HG02588 (cell line): ENCODE results near the gene KIAA0825.
"Not testable (repeated sequence)": the region's sequence is repeated elsewhere in the genome, so short reads cannot be mapped to it uniquely, and the experiment has no call there.

ENCODE experiments used
- ATAC-seq: cut with Tn5 transposase; IDR thresholded peaks from one replicate; pipeline ENCODE4 v1.9.1; 2021; ENCODE audit warnings: mild to moderate bottlenecking, moderate library complexity; ENCODE audit not compliant: unreplicated experiment

The KIAA0825 gene

DNA sequence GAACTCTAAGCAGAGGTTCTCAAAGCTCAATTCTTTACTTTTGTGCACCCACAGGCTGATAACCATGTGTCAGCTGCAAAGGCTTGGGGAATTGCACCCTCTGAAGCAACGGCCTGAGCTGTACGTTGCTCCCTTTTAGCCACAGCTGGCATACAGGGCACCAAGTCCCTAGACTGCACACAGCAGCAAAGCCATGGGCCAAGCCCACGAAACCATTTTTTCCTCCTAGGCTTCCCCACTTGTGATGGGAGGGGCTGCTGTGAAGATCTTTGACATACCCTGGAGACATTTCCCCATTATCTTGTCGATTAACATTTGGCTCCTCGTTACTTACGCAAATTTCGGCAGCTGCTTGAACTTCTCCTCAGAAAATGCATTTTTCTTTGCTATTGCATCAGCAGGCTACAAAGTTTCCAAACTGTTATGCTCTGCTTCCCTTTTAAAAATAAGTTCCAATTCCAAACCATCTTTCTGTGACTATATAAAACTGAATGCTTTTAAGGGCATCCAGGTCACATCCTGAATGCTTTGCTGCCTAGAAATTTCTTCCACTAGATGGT, 23.0 kb downstream of the KIAA0825 start:
- ATAC-seq = no peak

DNA sequence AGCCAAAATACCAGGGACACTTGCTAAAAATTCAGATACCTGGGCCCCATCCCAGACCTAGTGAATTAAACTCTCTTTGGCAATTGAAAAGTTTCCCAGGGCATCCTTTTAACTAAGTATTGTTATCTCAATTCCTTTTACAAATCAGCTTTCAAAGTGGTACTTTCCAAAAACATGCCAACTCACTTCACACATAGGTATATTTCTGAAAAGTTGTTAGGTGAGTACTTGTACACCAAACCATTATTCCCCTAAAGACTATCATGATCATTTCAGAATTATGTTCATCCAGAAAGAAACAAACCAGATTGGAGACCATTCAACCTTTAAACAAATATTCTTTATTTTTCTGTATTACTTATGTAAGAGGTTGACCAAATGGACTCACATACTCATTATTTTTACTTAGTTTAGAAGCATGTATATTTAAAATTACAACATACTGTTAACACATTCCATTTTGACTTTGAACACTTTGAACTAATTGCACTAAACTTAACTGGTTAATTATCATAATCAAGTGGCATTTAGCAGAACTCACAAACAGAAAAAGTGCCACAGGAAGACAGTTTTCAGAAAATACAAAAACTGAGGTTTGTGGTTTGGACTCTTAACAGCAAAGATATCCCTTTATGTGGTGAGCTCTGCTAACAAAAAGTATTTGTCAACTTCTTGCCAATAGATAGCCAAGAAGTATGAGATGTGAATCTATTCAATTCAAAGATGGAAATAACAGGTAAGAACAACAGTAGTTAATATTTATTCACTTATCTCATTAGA, 40.7 kb downstream of the KIAA0825 start:
- ATAC-seq = peak; percentile 81

DNA sequence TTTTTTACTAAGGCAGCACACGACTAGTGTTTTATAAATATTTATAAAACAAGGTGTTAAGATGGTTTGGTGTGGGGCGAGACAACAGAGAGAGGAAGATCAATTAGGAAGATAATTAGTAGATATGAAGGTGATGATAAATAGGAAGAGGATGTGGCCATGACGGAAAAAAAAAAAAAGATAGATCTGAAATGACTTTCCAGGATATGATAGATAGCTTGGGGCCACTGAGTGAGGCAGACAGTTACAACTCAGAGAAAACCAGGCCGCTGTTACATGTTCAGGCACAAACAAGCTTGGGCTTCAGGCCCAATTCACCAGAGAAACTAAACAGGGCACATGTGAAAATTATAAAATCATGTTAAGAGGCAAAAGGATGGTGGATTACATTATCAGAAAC, 43.2 kb downstream of the KIAA0825 start:
- no peak for ATAC-seq

DNA sequence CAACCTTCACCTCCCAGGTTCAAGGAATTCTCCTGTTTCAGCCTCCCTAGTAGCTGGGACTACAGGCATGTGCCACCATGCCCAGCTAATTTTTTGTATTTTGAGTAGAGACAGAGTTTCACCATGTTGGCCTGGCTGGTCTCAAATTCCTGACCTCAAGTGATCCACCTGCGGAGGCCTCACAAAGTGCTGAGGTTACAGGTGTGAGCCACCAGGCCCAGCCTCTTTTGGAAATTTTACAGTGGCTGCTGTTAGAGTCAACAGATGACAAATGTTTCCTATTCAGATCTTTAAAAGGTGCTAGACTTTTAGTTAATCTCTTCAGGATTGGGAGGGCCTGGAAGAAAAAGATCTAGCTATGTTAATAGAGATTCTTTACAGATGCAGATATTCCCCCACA, 45.1 kb downstream of the KIAA0825 start:
- ATAC-seq = not testable (repeated sequence)

DNA sequence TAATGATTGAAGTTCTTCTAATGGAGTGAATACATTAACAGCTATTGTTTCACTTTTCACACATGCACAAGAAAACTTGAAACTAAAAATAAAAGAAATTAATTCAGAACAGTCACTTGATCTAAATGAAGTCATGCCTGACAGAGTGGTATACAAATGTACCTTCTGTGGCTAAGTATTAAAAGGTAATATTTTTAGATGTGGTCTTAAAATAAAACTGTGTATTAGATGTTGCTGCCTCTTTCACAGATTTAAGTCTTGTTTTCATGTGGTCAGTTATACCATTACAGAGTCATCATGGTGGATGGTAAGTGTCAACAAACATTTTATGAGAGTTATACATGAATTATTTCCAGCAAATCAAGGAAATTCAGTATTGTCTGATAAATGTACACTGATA, 47.0 kb downstream of the KIAA0825 start:
- ATAC-seq = no peak

DNA sequence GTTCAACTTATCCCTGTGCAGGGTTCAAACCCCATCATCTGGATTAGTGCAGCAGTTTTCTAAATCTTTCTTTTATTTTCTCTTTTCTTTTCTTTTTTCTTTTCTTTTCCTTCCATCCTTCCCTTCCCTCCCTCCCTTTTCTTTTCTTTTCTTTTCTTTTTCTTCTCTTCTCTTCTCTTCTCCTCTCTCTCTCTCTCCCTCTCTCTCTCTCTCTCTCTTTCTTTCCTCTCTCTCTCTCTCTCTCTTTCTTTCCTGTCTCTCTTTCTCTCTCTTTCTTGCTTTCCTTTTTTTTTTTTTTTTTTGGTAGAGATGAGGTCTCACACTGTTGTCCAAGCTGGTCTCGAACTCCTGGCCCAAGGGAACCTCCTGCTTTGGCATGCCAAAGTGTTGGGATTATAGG, 53.6 kb downstream of the KIAA0825 start:
- ATAC-seq = no peak

DNA sequence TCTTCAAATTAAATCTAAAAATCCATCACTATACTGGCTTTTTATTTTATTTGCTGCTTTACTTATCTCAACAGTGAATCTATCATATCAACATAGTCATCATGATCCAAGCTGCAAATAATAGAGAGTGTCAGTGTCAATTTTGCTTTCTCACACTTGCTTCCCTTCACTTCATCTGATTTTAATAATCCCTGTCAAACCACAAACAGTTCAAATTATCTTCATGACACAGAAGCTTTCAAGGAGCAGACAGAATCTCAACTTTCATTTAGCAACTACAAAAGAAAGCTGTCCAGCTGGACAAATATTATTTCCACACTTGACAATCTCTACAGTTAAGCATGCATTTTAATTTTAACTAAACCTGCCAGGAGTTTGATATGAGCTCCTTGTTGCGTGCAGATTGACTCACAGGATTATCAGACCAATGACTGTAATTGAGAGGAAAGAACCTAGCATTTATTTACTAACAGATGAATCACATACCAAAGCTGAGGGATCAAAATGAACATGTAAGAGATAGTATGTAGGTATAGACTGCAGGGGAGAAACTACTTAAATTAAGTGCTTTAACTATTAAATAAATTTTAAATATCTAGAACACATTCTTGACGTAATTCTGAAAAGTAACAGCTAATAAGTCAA, 56.0 kb downstream of the KIAA0825 start:
- no peak for ATAC-seq

DNA sequence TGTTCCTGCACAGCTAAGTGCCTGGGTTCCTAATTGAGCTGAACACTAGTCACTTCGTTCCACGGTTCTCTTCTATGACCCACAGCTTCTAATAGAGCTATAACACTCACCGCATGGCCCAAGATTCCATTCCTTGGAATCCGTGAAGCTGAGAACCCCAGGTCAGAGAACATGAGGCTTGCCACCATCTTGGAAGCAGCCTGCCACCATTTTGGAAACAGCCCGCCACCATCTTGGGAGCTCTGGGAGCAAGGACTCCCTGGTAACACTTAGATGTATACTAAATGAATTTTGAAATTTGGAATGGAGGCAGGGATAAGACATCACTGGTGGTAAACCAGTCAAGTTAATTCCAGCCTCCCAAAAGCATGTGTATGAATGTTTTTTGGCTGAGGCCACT, 60.4 kb downstream of the KIAA0825 start:
- ATAC-seq = no peak

DNA sequence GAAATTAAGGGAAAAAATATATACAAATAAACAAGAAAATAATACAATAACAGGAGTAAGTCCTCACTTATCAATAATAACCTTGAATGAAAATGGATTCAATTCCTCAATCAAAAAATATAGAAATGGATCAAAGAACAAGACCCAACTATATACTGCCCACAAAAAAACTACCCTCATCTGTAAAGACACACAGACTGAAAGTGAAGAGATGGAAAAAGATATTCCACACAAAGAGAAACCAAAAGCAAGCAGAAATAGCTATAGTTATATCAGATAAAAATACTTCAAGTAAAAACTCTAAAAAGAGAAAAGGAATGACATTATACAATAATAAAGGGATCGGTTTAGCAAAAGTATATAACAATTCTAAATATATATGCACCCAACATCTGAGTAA, 66.5 kb downstream of the KIAA0825 start:
- ATAC-seq = no peak

DNA sequence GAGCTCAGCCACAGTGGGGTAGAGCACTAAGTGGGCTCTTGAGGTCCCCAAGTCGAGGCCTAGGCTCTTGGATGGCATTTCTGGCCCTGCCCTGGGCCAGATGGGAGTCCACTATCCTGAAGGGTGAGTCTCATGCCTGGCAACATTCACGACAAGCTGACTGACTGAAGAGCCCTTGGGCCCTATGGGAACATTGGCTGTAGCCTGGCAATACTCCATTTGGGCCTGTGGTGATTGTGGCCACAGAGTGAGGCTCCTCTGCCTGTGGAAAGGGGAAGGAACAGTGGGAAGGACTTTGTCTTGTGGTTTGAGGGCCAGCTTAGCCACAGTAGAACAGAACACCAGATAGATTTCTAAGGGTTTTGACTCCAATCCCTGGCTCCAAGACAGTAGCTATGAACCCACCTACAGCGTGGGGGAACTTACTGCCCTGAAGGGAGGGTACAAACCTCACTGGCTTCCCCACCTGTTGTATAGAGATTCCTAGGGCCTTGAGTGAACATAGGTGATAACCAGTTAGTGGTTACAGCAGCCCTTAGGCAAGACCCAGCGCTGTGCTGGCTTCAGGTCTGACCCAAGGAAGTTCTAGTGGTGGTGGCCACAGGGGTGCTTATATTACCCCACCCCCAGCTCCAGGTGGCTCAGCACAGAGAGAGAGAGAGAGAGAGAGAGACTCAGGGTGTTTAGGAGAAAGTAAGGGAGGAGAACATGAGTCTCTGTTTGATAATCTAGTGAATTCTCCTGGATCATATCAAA, 72.4 kb downstream of the KIAA0825 start:
- ATAC-seq = no peak

DNA sequence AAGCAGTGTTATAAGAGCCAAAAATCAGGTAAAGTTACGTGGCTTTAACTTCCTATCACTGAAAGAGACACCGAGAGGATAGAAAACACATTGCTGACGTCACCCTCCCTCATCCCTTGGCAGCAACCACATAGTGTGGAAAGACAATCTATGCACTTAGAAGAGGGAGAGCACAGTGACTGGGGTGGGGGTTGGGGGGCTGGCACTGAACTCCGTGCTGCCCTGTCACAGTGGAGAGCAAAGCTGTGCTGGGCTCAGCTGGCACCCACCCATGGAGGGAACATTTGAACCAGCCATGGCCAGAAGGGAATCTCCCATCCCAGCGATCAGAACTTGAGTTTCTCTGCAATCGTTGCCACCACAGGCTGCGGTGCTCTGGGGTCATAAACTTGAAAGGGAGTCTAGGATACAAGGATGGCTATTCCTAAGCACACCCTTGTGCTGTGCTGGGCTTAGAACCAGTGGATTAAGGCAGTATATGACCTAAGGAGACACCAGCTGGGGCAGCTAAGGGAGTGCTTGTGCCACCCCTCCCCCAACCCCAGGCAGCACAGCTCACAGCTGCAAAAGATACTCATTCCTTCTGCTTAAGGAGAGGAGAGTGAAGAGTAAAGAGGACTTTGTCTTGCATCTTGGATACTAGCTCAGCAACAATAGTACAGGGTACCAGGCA, 73.4 kb downstream of the KIAA0825 start:
- no peak for ATAC-seq

DNA sequence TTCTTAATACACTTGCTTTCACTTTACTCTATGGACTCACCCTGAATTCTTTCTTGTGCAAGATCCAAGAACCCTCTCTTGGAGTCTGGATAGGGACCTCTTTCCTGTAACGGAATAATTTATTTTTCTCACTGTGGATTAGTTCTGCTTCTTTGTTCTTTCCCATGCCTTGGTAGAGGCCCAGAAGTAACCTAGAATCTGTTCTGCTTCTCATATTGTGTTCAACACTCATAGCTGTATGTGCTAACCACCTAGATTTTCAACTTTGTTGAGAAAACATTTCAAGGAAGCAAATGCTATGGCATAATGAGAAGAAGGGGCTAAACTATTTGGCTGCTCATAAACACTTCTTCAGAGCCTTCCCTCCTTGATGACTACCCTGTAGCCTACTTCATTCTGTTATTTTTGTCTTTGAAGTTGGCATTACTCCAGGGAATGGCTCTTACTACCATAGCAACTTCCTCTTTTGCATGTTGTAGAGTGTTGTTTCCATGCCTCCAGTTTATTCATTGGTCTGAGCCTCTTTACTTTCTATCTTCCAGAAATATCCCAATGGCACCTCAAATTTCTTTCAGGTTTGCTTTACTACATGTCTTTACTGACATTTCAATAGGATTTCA, 74.3 kb downstream of the KIAA0825 start:
- ATAC-seq = no peak

DNA sequence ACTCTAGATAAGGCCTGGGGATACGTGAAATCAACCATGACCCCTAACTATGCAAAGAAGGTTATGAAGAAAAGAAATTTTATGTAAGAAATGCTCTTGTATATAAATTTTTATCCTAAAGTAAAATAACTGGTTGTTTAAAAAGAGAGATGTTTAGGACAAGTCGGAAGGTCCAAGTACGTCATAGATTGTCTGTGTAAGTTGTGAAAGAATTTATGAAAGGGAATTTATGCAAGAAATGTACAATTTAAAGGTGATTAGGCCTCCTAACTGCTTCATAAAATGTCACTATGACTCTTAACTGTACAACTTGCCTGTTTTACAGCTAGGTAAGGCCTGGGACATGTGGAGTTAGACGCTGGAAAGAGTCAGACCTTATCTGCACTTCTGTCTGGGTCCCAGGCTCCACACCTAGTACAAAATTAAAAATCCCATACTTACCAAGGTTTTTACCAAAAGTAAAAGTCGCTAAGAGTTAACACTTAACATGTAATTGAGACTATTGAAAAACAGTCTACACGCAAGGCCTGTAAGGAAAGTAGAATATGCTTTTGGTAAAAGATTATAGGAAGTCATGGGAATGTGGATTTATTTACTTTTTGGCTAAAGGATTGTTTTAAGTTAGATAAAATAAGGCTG, 77.4 kb downstream of the KIAA0825 start:
- ATAC-seq = no peak

DNA sequence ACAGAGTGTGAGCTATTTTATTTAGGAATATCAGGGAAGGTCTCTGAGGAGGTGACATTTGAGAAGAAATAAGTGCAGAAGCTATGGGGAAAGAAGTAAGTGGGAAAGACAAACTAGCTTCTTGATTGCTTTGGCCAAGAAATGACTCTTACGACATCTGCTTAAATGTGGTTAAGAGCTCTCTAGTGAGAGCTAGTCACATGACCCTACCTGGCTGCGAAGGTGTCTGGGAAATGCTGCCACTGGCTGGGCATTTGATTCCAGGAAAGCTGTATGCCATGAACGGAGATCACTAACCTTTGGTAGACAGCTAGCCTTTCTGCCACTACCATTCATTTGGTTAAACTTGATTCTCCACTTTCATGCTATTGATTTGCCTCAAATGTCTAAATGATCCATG, 80.1 kb downstream of the KIAA0825 start:
- no peak for ATAC-seq

DNA sequence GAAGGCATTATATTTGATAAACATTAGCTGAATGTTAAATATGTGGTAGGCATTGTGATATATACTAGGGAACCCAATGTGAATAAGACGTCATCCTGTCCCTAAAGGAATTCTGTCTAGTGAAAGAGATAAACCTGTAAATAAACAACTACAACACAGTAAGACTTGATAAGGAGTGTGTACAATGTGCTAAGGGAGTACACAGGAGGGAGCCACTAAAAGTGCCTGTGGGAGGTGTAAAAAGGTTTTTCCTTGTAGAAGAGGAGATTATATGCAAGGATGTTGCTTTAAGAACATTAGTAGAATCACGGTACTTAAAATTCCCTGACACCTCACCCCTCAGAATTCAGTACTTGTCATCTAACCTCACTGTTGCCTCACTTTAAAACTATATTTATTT, 91.7 kb downstream of the KIAA0825 start:
- ATAC-seq = no peak

DNA sequence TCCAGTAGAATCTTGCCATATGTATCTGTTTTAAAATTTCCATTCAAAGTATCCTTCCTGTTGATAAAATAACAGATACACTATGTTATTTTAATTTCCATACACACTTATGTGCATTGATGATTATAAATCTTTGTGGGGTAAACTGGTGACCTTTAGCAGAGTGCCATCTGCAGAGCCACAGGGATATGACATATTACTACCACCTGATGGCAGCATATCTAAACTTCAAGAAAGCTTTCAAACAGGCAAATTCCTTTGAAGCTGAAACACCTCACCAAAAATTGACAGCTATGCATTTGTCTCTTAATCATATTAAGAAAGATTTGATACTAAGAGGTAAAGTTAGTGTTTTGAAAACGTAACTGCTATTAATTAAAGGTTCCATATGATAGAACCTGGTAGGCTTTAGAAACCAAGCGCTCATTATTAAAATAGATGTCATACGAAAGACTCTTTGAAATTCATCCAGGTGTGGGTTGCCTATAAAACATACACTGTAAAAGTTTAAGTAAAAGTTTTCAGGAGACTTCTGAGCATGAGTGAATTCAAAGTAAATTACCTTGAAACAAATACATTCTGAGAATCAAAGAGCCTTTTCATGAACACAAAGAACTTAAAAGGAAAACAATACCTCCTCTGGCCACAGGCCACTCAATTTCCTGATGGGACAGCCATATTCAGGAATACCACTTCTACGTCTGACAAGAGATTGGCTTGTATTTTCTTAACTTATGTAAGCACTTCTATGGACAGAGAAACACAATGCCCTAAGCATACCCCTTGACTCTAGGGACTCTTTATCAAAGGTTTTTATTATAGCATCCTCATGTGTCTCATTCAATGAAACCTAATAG, 93.3 kb downstream of the KIAA0825 start:
- peak; percentile 77 for ATAC-seq

DNA sequence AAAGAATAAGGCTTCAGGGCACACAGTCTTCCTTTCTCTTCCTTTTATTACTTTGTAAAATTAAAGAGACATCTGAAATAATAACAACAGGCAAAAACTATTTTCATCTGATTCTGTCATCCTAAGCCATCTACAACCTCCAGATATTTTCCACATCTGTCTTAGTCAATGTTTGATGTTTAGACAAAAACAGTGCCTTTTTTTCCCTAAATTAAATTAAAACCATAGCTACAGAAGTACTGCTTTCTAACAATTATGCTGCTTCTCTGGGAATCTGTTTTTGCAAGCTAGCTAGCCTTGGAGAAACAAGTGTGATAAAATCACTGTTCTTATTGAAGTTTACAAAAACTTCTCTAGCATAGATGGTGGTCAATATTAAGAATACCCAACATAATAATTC, 95.4 kb downstream of the KIAA0825 start:
- no peak for ATAC-seq

DNA sequence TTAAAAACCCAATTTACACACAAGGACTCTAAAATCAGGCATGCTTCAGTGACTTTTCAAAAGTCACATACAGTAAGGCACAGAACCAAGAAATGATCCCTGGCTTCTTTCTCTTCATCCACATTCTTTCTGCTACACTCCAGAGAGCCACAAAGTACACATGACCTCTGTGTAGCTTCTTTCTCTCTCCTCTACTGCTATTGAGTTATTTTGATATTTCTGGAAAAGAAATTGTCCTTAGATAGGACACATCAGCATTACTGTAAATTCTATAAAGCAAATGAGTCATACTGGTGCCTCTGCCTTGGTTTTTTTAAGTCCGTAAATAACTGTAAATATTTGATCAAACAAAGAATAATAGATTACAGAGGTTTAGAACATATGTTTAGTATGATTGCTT, 96.3 kb downstream of the KIAA0825 start:
- ATAC-seq = no peak
